ENCODE measurements around the gene MMP24.

DNA sequence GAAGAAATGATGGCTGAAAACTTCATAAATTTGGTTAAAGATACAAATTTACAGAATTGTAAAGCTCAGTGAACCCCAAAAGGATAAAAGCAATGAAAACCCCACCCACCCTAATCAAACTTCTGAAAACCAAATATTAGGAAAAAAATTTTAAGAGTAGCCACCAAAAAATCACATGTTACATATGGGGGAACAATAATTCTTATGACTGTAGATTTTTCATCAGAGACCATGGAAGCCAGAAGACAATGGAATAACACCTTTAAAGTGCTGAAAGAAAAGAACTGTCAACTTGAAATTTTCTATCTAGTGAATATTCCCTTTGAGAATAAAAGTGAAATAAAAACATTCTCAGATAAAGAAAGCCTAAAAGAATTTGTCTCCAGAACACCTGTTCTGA lies 30.2 kb upstream of the MMP24 start:
- TF ChIP-seq, protein P1, sequence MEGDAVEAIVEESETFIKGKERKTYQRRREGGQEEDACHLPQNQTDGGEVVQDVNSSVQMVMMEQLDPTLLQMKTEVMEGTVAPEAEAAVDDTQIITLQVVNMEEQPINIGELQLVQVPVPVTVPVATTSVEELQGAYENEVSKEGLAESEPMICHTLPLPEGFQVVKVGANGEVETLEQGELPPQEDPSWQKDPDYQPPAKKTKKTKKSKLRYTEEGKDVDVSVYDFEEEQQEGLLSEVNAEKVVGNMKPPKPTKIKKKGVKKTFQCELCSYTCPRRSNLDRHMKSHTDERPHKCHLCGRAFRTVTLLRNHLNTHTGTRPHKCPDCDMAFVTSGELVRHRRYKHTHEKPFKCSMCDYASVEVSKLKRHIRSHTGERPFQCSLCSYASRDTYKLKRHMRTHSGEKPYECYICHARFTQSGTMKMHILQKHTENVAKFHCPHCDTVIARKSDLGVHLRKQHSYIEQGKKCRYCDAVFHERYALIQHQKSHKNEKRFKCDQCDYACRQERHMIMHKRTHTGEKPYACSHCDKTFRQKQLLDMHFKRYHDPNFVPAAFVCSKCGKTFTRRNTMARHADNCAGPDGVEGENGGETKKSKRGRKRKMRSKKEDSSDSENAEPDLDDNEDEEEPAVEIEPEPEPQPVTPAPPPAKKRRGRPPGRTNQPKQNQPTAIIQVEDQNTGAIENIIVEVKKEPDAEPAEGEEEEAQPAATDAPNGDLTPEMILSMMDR (IDR thresholded peaks at IDR 0.05; ENCODE audit: insufficient read depth, low read depth, low read length) = no peak
- no peak for TF ChIP-seq EZH2 (IDR thresholded peaks at IDR 0.05; ENCODE audit: insufficient read depth, low read length)
